Measurements from ENCODE around the gene MLLT3. TPM values are rescaled to one million over a fixed set of nuclear protein-coding genes. Genes with fewer than 3 reads are reported as not detected.
"Not testable (repeated sequence)": the region's sequence is repeated elsewhere in the genome, so short reads cannot be mapped to it uniquely, and the experiment has no call there.

MLLT3 gene
- 10 to 100 TPM; 27.7 to 42.3 TPM for total RNA-seq
- 10 to 100 TPM; 22.0 to 34.4 TPM for polyA plus RNA-seq (ENCODE audit: insufficient read length in 2 of 2)
- long read RNA-seq, donor 1, full-length matches to known transcripts = 4 of 4 reads
- long read RNA-seq, donor 1, partial matches to known transcripts = 0 of 4 reads
- long read RNA-seq, donor 1, other reads (novel, unspliced or antisense) = 0 of 4 reads
- long read RNA-seq, donor 2 = 0 reads
- long read RNA-seq, donor 3 = 0 reads
- long read RNA-seq, donor 4, partial matches to known transcripts = 8 of 8 reads
- long read RNA-seq, donor 4, other reads (novel, unspliced or antisense) = 0 of 8 reads

DNA sequence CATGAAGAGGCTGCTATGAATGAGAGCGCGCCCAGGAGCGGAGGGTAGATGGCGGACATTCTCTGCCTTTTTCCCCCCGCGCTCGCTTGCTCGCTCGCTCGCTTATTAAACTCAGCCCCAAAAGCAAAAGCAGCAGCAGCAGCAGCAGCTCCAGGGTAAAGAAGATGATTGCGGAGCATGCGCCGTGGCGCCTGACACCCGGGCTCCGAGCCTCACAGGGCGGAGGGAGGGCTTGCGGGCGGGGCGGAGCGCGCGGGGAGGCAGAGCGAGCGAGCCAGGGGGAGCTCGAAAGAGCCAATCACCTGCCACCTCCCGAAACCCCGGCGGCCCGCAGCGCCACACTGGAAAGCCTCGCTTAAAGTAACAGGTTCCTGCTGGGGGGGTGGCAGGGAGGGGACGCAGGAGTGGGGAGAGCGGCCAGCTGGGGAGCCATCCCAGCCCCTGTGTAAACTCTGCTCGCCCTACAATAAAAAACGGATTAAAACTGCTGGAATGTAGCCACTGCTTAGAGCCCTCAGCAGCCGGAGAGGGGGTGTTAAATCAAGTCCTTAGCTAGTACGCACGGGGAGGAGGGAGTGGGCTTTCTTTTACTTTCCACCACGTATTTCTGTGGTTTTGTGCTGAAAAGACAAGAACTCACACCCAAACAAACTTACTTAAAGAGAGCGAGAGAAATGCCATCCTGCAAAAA lies at the start of gene MLLT3:
Gene MLLT3 (minus strand): TSS at position 170 of the 691 bp plus-strand sequence.
- peaks cover 8% of the 10 kb centered on the region for H3K27me3 ChIP-seq (ENCODE audit: control insufficient read depth, insufficient read depth, low read length)
- no peaks in the 10 kb centered on the region for H3K36me3 ChIP-seq (ENCODE audit: control insufficient read depth, insufficient read depth, low read length)
- H3K9me3 ChIP-seq (ENCODE audit: control insufficient read depth, insufficient read depth, low read length) = no peaks in the 10 kb centered on the region
- 0% methylated on average over 32 of the region's 41 CpGs for WGBS (ENCODE audit: insufficient coverage)
- peak within 1 kb of the TSS; percentile 97 for H3K27ac ChIP-seq (ENCODE audit: low read depth, low read length)
- DNase-seq (ENCODE audit: low read depth in 4 of 6, low spot score in 6 of 6) = peak in 5 of 6 donors; percentile 88 to 99 (median 89)
- H3K4me1 ChIP-seq (ENCODE audit: control insufficient read depth, insufficient read depth, low read length) = peaks cover 10% of the 10 kb centered on the region
- H3K4me3 ChIP-seq (ENCODE audit: low read depth, low read length) = peak within 1 kb of the TSS; percentile 98

DNA sequence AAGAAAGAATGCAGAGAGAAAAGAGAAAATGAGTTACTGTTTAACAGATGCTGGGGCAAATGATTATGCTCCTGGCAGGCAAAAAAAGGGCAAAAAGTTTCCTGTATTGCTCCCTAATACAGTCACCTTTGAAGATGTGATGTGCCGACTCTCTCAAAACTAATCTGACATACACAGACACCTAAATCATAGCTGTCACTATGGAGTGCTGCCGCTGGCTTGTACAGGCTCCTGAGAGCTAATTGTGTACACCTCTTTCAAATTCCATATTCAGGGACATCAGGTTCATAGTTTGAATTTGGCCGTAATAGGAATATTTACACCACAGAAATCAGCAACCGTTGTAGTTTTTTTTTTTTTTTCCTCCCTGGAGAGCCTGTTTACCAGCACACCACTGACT lies 49.3 kb upstream of the MLLT3 start:
- H3K4me1 ChIP-seq (ENCODE audit: control insufficient read depth, insufficient read depth, low read length) = no peaks in the 10 kb centered on the region
- no peak for DNase-seq (ENCODE audit: low read depth in 4 of 6, low spot score in 6 of 6)
- no peaks in the 10 kb centered on the region for H3K27me3 ChIP-seq (ENCODE audit: control insufficient read depth, insufficient read depth, low read length)
- H3K27ac ChIP-seq (ENCODE audit: low read depth, low read length) = no peak overlapping the region
- no peaks in the 10 kb centered on the region for H3K9me3 ChIP-seq (ENCODE audit: control insufficient read depth, insufficient read depth, low read length)
- H3K4me3 ChIP-seq (ENCODE audit: low read depth, low read length) = no peak overlapping the region
- no CpG with 5 or more reads among the region's 4 CpGs for WGBS (ENCODE audit: insufficient coverage)
- H3K36me3 ChIP-seq (ENCODE audit: control insufficient read depth, insufficient read depth, low read length) = no peaks in the 10 kb centered on the region

DNA sequence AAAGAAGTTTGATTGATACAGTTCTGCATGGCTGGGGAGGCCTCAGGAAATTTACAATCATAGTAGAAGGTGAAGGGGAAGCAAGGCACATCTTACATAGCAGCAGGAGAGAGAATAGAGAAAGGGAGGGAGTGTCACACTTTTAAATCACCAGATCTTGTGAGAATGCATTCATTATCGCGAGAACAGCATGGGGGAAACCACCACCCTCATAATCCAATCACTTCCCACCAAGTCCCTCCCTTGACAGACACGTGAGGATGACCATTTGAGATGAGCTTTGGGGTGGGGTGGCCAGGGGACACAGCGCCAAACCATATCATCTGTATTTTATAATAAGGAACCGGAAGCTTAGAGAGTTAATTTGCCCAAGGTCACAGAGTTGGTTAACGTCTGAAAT lies 48.1 kb upstream of the MLLT3 start:
- no CpG with 5 or more reads among the region's 6 CpGs for WGBS (ENCODE audit: insufficient coverage)
- Histone ChIP-seq H3K4me3 (ENCODE audit: low read depth, low read length) (no peak overlapping the region), H3K27ac (ENCODE audit: low read depth, low read length) (no peak overlapping the region), H3K36me3 (ENCODE audit: control insufficient read depth, insufficient read depth, low read length) (no peaks in the 10 kb centered on the region), H3K9me3 (ENCODE audit: control insufficient read depth, insufficient read depth, low read length) (no peaks in the 10 kb centered on the region), H3K4me1 (ENCODE audit: control insufficient read depth, insufficient read depth, low read length) (no peaks in the 10 kb centered on the region), H3K27me3 (ENCODE audit: control insufficient read depth, insufficient read depth, low read length) (no peaks in the 10 kb centered on the region)
- DNase-seq (ENCODE audit: low read depth in 4 of 6, low spot score in 6 of 6) = no peak

DNA sequence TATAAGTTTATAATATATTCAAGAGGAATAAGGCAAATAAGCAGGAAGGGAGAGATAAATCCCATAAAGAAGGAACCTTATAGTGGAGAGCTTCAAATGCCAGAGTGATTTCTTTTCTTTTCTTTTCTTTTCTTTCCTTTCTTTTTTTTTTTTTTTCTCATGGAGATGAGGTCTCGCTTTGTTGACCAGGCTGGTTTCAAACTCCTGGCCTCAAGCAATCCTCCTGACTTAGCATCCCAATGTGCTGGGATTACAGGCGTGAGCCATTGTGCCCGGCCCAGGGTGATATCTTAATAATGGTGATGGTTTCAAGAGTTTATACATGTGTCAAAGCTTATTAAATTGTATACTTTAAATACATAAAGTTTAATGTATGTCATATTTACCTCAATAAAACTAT lies 42.2 kb upstream of the MLLT3 start:
- H3K27me3 ChIP-seq (ENCODE audit: control insufficient read depth, insufficient read depth, low read length) = no peaks in the 10 kb centered on the region
- no peak for DNase-seq (ENCODE audit: low read depth in 4 of 6, low spot score in 6 of 6)
- H3K9me3 ChIP-seq (ENCODE audit: control insufficient read depth, insufficient read depth, low read length) = no peaks in the 10 kb centered on the region
- H3K36me3 ChIP-seq (ENCODE audit: control insufficient read depth, insufficient read depth, low read length) = no peaks in the 10 kb centered on the region
- no peak overlapping the region for H3K27ac ChIP-seq (ENCODE audit: low read depth, low read length)
- H3K4me3 ChIP-seq (ENCODE audit: low read depth, low read length) = no peak overlapping the region
- H3K4me1 ChIP-seq (ENCODE audit: control insufficient read depth, insufficient read depth, low read length) = no peaks in the 10 kb centered on the region
- WGBS (ENCODE audit: insufficient coverage) = no CpG with 5 or more reads among the region's 3 CpGs

DNA sequence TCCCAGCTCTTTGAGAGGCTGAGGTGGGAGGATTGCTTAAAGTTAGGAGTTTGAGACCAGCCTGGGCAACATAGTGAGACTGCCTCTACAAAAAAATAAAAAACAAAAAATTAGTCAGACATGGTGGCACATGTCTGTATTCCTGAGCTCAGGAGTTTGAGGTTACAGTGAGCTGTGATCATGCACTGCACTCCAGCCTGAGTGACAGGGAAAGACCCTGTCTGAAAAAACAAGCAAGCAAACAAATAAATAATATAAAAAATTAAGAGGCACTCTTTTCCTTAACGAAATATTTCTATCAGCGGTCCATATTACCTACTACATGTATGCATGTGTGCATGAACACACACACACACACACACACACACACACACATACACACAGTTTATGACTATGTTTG lies 40.8 kb upstream of the MLLT3 start:
- no peaks in the 10 kb centered on the region for H3K27me3 ChIP-seq (ENCODE audit: control insufficient read depth, insufficient read depth, low read length)
- no peaks in the 10 kb centered on the region for H3K9me3 ChIP-seq (ENCODE audit: control insufficient read depth, insufficient read depth, low read length)
- H3K4me1 ChIP-seq (ENCODE audit: control insufficient read depth, insufficient read depth, low read length) = peaks cover 6% of the 10 kb centered on the region
- H3K4me3 ChIP-seq (ENCODE audit: low read depth, low read length) = no peak overlapping the region
- 93% methylated on average over 2 of the region's 2 CpGs for WGBS (ENCODE audit: insufficient coverage)
- no peak for DNase-seq (ENCODE audit: low read depth in 4 of 6, low spot score in 6 of 6)
- H3K36me3 ChIP-seq (ENCODE audit: control insufficient read depth, insufficient read depth, low read length) = no peaks in the 10 kb centered on the region
- H3K27ac ChIP-seq (ENCODE audit: low read depth, low read length) = no peak overlapping the region

DNA sequence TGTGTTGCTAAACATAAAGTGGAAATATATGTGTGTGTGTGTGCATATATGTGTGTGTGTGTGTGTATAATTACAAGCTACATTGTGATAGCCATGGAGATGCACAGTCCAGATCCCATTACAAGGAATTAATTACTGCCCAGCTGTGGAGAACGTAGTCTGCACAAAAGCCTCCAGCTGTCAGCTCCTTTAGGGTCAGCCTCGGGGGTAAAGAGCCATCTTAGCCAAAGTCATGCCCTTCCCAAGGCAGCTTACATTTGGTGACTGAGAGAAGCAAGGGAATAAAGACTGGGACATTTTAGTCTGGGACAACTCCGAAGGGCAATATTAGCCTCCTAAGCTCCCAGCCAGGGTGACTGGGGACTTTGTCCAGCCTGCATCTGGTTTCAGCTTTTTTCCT lies 39.9 kb upstream of the MLLT3 start:
- peaks cover 6% of the 10 kb centered on the region for H3K4me1 ChIP-seq (ENCODE audit: control insufficient read depth, insufficient read depth, low read length)
- no peaks in the 10 kb centered on the region for H3K9me3 ChIP-seq (ENCODE audit: control insufficient read depth, insufficient read depth, low read length)
- no peaks in the 10 kb centered on the region for H3K27me3 ChIP-seq (ENCODE audit: control insufficient read depth, insufficient read depth, low read length)
- no peak overlapping the region for H3K4me3 ChIP-seq (ENCODE audit: low read depth, low read length)
- WGBS (ENCODE audit: insufficient coverage) = 30% methylated on average over 3 of the region's 3 CpGs
- H3K27ac ChIP-seq (ENCODE audit: low read depth, low read length) = no peak overlapping the region
- H3K36me3 ChIP-seq (ENCODE audit: control insufficient read depth, insufficient read depth, low read length) = no peaks in the 10 kb centered on the region
- DNase-seq (ENCODE audit: low read depth in 4 of 6, low spot score in 6 of 6) = no peak

DNA sequence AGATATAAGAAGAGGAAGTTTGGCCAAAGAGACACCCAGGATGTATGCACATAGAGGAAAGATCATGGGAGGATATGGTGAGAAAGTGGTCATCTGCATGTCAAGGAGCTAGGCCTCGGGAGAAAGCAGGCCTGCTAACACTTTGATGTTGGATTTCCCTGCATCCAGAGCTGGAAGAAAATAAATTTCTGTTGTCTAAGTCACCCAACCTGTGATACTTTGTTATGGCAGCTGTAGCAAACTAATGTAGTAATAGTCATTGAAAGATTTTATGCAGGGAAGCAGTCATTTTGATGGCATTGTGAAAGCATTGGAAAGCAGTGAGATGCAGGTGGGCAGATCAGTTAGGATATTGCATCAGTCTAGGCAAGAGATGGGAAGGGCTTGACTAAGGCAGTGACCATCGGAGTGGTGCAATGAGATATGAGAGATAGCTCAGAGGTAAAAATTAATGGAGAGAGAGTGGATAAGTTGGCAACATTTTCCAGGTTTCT lies 37.2 kb upstream of the MLLT3 start:
- H3K9me3 ChIP-seq (ENCODE audit: control insufficient read depth, insufficient read depth, low read length) = no peaks in the 10 kb centered on the region
- no peaks in the 10 kb centered on the region for H3K27me3 ChIP-seq (ENCODE audit: control insufficient read depth, insufficient read depth, low read length)
- no peak overlapping the region for H3K27ac ChIP-seq (ENCODE audit: low read depth, low read length)
- DNase-seq (ENCODE audit: low read depth in 4 of 6, low spot score in 6 of 6) = no peak
- no peaks in the 10 kb centered on the region for H3K36me3 ChIP-seq (ENCODE audit: control insufficient read depth, insufficient read depth, low read length)
- WGBS (ENCODE audit: insufficient coverage) = 100% methylated on average over 2 of the region's 2 CpGs
- peaks cover 6% of the 10 kb centered on the region for H3K4me1 ChIP-seq (ENCODE audit: control insufficient read depth, insufficient read depth, low read length)
- H3K4me3 ChIP-seq (ENCODE audit: low read depth, low read length) = no peak overlapping the region

DNA sequence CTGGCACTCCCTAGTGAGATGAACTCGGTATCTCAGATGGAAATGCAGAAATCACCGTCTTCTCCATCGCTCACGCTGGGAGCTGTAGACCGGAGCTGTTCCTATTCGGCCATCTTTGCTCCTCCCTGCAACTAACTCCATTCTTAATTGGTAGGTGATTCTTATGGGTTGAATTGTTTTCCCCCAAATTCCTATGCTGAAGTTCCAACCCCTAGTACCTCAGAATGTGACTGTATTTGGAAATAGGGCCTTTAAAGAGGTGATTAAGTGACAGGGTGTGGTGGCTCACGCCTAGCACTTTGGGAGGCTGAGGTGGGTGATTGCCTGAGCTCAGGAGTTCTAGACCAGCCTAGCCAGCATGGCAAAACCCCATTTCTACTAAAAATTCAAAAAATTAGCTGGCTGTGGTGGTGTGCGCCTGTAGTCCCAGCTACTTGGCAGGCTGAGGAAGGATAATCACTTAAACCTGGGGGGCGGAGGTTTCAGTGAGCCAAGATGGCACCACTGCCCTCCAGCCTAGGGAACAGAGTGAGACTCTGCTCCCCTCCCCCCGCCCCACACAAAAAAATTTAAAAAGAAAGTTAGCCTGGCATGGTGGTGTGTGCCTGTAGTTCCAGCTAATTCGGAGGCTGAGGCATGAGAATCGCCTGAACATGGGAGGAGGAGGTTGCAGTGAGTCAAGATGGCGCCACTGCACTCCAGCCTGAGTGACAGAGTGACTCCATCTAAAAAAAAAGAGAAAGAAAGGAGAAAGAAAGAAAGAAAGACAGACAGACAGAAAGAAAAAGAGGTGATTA lies 36.6 kb upstream of the MLLT3 start:
- no peaks in the 10 kb centered on the region for H3K36me3 ChIP-seq (ENCODE audit: control insufficient read depth, insufficient read depth, low read length)
- H3K4me1 ChIP-seq (ENCODE audit: control insufficient read depth, insufficient read depth, low read length) = peaks cover 6% of the 10 kb centered on the region
- no peak overlapping the region for H3K27ac ChIP-seq (ENCODE audit: low read depth, low read length)
- peak in 2 of 6 donors; percentile 25 to 28 for DNase-seq (ENCODE audit: low read depth in 4 of 6, low spot score in 6 of 6)
- no peaks in the 10 kb centered on the region for H3K27me3 ChIP-seq (ENCODE audit: control insufficient read depth, insufficient read depth, low read length)
- H3K4me3 ChIP-seq (ENCODE audit: low read depth, low read length) = peak overlapping the region; percentile 12
- H3K9me3 ChIP-seq (ENCODE audit: control insufficient read depth, insufficient read depth, low read length) = no peaks in the 10 kb centered on the region
- 82% methylated on average over 4 of the region's 13 CpGs for WGBS (ENCODE audit: insufficient coverage)

DNA sequence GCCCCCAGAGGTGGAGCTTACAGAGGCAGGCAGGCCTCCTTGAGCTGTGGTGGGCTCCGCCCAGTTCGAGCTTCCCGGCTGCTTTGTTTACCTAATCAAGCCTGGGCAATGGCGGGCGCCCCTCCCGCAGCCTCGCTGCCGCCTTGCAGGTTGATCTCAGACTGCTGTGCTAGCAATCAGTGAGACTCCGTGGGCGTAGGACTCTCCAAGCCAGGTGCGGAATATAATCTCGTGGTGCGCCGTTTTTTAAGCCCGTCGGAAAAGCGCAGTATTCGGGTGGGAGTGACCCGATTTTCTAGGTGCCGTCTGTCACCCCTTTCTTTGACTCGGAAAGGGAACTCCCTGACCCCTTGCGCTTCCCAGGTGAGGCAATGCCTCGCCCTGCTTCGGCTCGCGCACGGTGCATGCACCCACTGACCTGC lies 36.0 kb upstream of the MLLT3 start:
- 22% methylated on average over 8 of the region's 27 CpGs for WGBS (ENCODE audit: insufficient coverage)
- H3K27ac ChIP-seq (ENCODE audit: low read depth, low read length); H3K4me1 ChIP-seq (ENCODE audit: control insufficient read depth, insufficient read depth, low read length); DNase-seq (ENCODE audit: low read depth in 4 of 6, low spot score in 6 of 6); H3K27me3 ChIP-seq (ENCODE audit: control insufficient read depth, insufficient read depth, low read length); H3K36me3 ChIP-seq (ENCODE audit: control insufficient read depth, insufficient read depth, low read length); H3K9me3 ChIP-seq (ENCODE audit: control insufficient read depth, insufficient read depth, low read length): not testable (repeated sequence)
- H3K4me3 ChIP-seq (ENCODE audit: low read depth, low read length) = peak overlapping the region; percentile 12

Data from spinal cord (tissue), 10 donors.